Right lobe of liver (tissue), 4 donors: ENCODE results near the gene TTLL5.

Experiments used
- POLR2A ChIP-seq: fragments of 450-650 bp; IDR thresholded peaks from one replicate; pipeline ENCODE4 v1.6.1; 2017; ENCODE audit warnings: antibody characterized with exemption, mild to moderate bottlenecking
- TF ChIP-seq, protein P1 (sequence below), 4 donors: fragments of 200-600 bp in 3 of 4; fragments of 450-650 bp in 1 of 4; IDR thresholded peaks; one replicate each; pipeline versions ENCODE4 v1.5.1 to v1.8.0; 2016 to 2022; ENCODE audit warnings: antibody characterized with exemption in 4 of 4, mild to moderate bottlenecking in 2 of 4
- donor health status: DM: no; HTN: no; CAD: no.
- donor health status: DM: no; HTN: no; CAD: no.
- donor health status: DM: no; HTN: yes; CAD: no.

DNA sequence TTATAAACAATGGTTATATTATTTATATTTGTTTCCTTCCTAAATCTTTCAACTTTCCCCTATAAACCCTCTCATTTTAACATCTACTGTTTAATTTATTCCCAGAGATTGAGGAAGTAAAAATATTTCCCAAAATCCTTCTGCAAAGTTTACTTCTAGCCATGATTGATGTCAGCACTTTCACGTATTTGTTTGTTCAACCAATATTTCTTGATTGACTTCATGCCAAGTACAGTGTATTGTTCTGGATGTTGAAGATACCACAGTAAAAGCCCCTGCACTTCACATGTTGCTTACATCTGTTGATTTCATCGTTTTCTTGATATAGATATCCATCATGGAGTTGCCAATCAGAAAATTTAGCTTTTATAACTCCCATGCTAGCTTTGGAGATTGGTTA lies 81.8 kb downstream of the TTLL5 start:
- TF ChIP-seq, protein P1, sequence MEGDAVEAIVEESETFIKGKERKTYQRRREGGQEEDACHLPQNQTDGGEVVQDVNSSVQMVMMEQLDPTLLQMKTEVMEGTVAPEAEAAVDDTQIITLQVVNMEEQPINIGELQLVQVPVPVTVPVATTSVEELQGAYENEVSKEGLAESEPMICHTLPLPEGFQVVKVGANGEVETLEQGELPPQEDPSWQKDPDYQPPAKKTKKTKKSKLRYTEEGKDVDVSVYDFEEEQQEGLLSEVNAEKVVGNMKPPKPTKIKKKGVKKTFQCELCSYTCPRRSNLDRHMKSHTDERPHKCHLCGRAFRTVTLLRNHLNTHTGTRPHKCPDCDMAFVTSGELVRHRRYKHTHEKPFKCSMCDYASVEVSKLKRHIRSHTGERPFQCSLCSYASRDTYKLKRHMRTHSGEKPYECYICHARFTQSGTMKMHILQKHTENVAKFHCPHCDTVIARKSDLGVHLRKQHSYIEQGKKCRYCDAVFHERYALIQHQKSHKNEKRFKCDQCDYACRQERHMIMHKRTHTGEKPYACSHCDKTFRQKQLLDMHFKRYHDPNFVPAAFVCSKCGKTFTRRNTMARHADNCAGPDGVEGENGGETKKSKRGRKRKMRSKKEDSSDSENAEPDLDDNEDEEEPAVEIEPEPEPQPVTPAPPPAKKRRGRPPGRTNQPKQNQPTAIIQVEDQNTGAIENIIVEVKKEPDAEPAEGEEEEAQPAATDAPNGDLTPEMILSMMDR (IDR thresholded peaks at IDR 0.05): no peak
- no peak for TF ChIP-seq POLR2A
